HepG2 (cell line): ENCODE measurements around the gene PPP4R2. TPM values are rescaled to one million over a fixed set of nuclear protein-coding genes. Genes with fewer than 3 reads are reported as not detected.

ENCODE experiments used
- ATAC-seq: fragments of 200-7000 bp; cut with Tn5 transposase; 3 replicates; pipeline ENCODE4 v1.9.1; 2020; ENCODE audit warnings: mild to moderate bottlenecking, moderate library complexity
- BruUV-seq: library from RNA; stranded (reverse); fragments of 400-500 nt; replicated peaks from 2 replicates; lab custom pipeline; 2021; lab: Mats Ljungman, UMichigan
- CTCF ChIA-PET: fragments of 300-600 bp; formaldehyde crosslinking; extraction: SDS; loops from one replicate; lab custom pipeline; 2021; ENCODE audit warnings: low total read pairs, inconsistent platforms, low intra/inter-chr PET ratio; lab: Yijun Ruan, JAX
- POLR2A ChIA-PET: fragments of 350-600 bp; sonication (Branson Sonifier 250); formaldehyde crosslinking; loops from one replicate; lab custom pipeline; 2020; ENCODE audit warnings: antibody characterized with exemption, inconsistent platforms; lab: Yijun Ruan, JAX
- DNase-seq: peaks from one replicate; pipeline ENCODE4 v3.0.0-alpha.2; 2015; ENCODE audit warnings: low spot score
- FAIRE-seq: peaks from 3 replicates; lab custom pipeline; 2011; peaks lifted over from hg19 to GRCh38; lab: Jason Lieb, UNC
- H2AFZ ChIP-seq: one replicate; pipeline ENCODE4 v1.6.1; 2011; ENCODE audit warnings: low read length, inconsistent platforms
- H3K27ac ChIP-seq: fragments of 300-600 bp; 3 replicates; pipeline ENCODE4 v1.8.0; 2011; ENCODE audit warnings: mixed run types, mild to moderate bottlenecking, mixed read lengths, low read length, inconsistent platforms; ENCODE audit not compliant: insufficient read depth; ENCODE audit errors: extremely low read length
- H3K27me3 ChIP-seq, 2 experiments: fragments of 200-600 bp in 1 of 2; 2 replicates in 1 of 2; 3 replicates in 1 of 2; pipeline versions ENCODE4 v1.6.0 to v1.8.0; 2011; ENCODE audit warnings: low read length in 2 of 2, mild to moderate bottlenecking in 2 of 2, moderate library complexity in 2 of 2, inconsistent platforms in 1 of 2; ENCODE audit not compliant: insufficient read depth in 2 of 2, control insufficient read depth in 1 of 2
- H3K36me3 ChIP-seq, 2 experiments: fragments of 200-600 bp in 1 of 2; replicated peaks in 1 of 2; 2 replicates in 1 of 2; 3 replicates in 1 of 2; pipeline versions ENCODE4 v1.5.1 to v1.8.0; 2011; ENCODE audit warnings: low read length in 2 of 2, inconsistent platforms in 1 of 2; ENCODE audit not compliant: insufficient read depth in 2 of 2, control insufficient read depth in 1 of 2
- H3K4me1 ChIP-seq: 2 replicates; pipeline ENCODE4 v1.5.1; 2012; ENCODE audit warnings: low read length, inconsistent platforms; ENCODE audit not compliant: insufficient read depth
- H3K4me2 ChIP-seq: 2 replicates; pipeline ENCODE4 v1.6.0; 2011; ENCODE audit warnings: low read depth, low read length, inconsistent platforms
- H3K4me3 ChIP-seq, 3 experiments: fragments of 200-600 bp in 1 of 3; sonication (generic), shearing (Covaris generic) in 1 of 3; replicated peaks in 1 of 3; 2 replicates each; pipeline ENCODE4 v1.5.1; 2011 to 2016; ENCODE audit warnings: low read length in 3 of 3, inconsistent platforms in 2 of 3, low read depth in 2 of 3, mild to moderate bottlenecking in 2 of 3, control low read depth in 1 of 3, mixed read lengths in 1 of 3; ENCODE audit not compliant: insufficient read depth in 1 of 3
- H3K79me2 ChIP-seq: one replicate; pipeline ENCODE4 v1.6.1; 2011; ENCODE audit warnings: low read length, inconsistent platforms; ENCODE audit not compliant: insufficient read depth
- H3K9ac ChIP-seq: 2 replicates; pipeline ENCODE4 v1.6.0; 2011; ENCODE audit warnings: mild to moderate bottlenecking, low read depth, low read length, inconsistent platforms; ENCODE audit not compliant: insufficient read depth
- H3K9me3 ChIP-seq: 2 replicates; pipeline ENCODE4 v1.5.1; 2012; ENCODE audit warnings: mild to moderate bottlenecking, low read length
- H4K20me1 ChIP-seq: 2 replicates; pipeline ENCODE4 v1.6.0; 2011; ENCODE audit warnings: inconsistent platforms, mild to moderate bottlenecking, low read length, moderate library complexity; ENCODE audit not compliant: insufficient read depth
- ADNP ChIP-seq: sonication (generic); formaldehyde crosslinking; IDR thresholded peaks from 2 replicates; pipeline ENCODE4 v1.4.0; 2020; ENCODE audit warnings: missing genetic modification reagents
- DNMT3B ChIP-seq: conservative IDR thresholded peaks from 2 replicates; pipeline ENCODE4 v1.6.1; 2016; ENCODE audit warnings: missing biosample characterization, control low read depth
- GRHL1 ChIP-seq: sonication (generic); formaldehyde crosslinking; conservative IDR thresholded peaks from 2 replicates; pipeline ENCODE4 v1.8.0; 2022; ENCODE audit warnings: missing genetic modification reagents
- GZF1 ChIP-seq: sonication (generic); formaldehyde crosslinking; IDR thresholded peaks from 2 replicates; pipeline ENCODE4 v1.5.1; 2020; ENCODE audit warnings: mild to moderate bottlenecking, missing genetic modification reagents
- HNRNPL ChIP-seq: fragments of 200-400 bp; formaldehyde crosslinking; IDR thresholded peaks from 2 replicates; pipeline ENCODE4 v1.6.1; 2017; ENCODE audit warnings: mild to moderate bottlenecking, low read depth, low read length
- RAD21 ChIP-seq: fragments of 450-650 bp; formaldehyde crosslinking; IDR thresholded peaks from 2 replicates; pipeline ENCODE4 v1.5.0; 2020; ENCODE audit warnings: mild to moderate bottlenecking
- TAF1 ChIP-seq: sonication (generic); formaldehyde crosslinking; IDR thresholded peaks from 2 replicates; pipeline ENCODE4 v1.4.0; 2020; ENCODE audit warnings: missing genetic modification reagents
- TCF7 ChIP-seq: sonication (generic); IDR thresholded peaks from 2 replicates; pipeline ENCODE4 v1.6.1; 2016; ENCODE audit warnings: antibody characterized with exemption, low read depth
- TEAD3 ChIP-seq: optimal IDR thresholded peaks from 2 replicates; pipeline ENCODE3; 2016; ENCODE audit warnings: borderline replicate concordance
- TFAP4 ChIP-seq: sonication (generic); IDR thresholded peaks from 2 replicates; pipeline ENCODE4 v1.6.1; 2016; ENCODE audit warnings: low read depth, borderline replicate concordance
- XRCC5 ChIP-seq: fragments of 200-400 bp; formaldehyde crosslinking; optimal IDR thresholded peaks from 2 replicates; pipeline ENCODE3; 2017; ENCODE audit warnings: mild to moderate bottlenecking, low read length
- ZBTB1 ChIP-seq: sonication (generic); formaldehyde crosslinking; IDR thresholded peaks from 2 replicates; pipeline ENCODE4 v1.4.0; 2020; ENCODE audit warnings: missing genetic modification reagents, borderline replicate concordance
- ZNF264 ChIP-seq: sonication (generic); formaldehyde crosslinking; IDR thresholded peaks from 2 replicates; pipeline ENCODE4 v1.4.0; 2020; ENCODE audit warnings: missing genetic modification reagents
- ZNF281 ChIP-seq: sonication (generic); formaldehyde crosslinking; IDR thresholded peaks from 2 replicates; pipeline ENCODE4 v1.4.0; 2020; ENCODE audit warnings: missing genetic modification reagents, borderline replicate concordance
- ZNF660 ChIP-seq: sonication (generic); formaldehyde crosslinking; IDR thresholded peaks from 2 replicates; pipeline ENCODE4 v1.5.1; 2020; ENCODE audit warnings: mild to moderate bottlenecking, low read depth, missing genetic modification reagents, borderline replicate concordance
- ZNF816 ChIP-seq: sonication (generic); formaldehyde crosslinking; IDR thresholded peaks from 2 replicates; pipeline ENCODE4 v1.8.0; 2022; ENCODE audit warnings: missing genetic modification reagents, mild to moderate bottlenecking, borderline replicate concordance
- ZSCAN22 ChIP-seq: sonication (generic); formaldehyde crosslinking; IDR thresholded peaks from 2 replicates; pipeline ENCODE4 v1.4.0; 2020; ENCODE audit warnings: mild to moderate bottlenecking, missing genetic modification reagents
- WGBS: methylation state at CpG from one replicate; pipeline ENCODE4 v1.1.6; 2017; ENCODE audit warnings: low lambda C conversion rate; 5-methylcytosine and 5-hydroxymethylcytosine counted together
- in situ Hi-C: cut with HindIII; loops from 2 replicates; pipeline ENCODE4 v1.10.0; 2017; ENCODE audit warnings: low pct_unique_long_range_greater_than_20kb; ENCODE audit not compliant: extremely low pct_ligation_motif_present
- intact Hi-C: fragments of 100-400 bp; cut with micrococcal nuclease; formaldehyde crosslinking; loops from one replicate; pipeline ENCODE4 v1.10.0; 2022; ENCODE audit not compliant: unreplicated experiment
- polyA plus RNA-seq, 8 experiments: library from polyadenylated mRNA; depleted of rRNA in 3 of 8; stranded (reverse) in 7 of 8; unstranded in 1 of 8; fragments of >200 nt; fragmentation: Illumina TruSeq in 4 of 8; extraction: Trizol in 4 of 8; gene quantifications; 2 replicates each; pipeline versions ENCODE4 v1.2.1 to v1.2.3, GENCODE V29; 2011 to 2016; ENCODE audit warnings: low read depth in 4 of 8, missing spikeins in 1 of 8, mixed read lengths in 1 of 8; ENCODE audit not compliant: insufficient read depth in 1 of 8
- total RNA-seq, 5 experiments: library from RNA; depleted of rRNA; stranded (reverse); fragments of >200 nt; fragmentation: Illumina TruSeq; extraction: Trizol; gene quantifications; 2 replicates each; pipeline ENCODE4 v1.2.3, GENCODE V29; 2016; ENCODE audit warnings: low read depth in 1 of 5

Gene PPP4R2
- total and polyA plus RNA-seq, 2 of the 13 experiments (the other 11 are each of a cell fraction or from before 2014, with no cell fraction given), result 22.3 to 161 TPM

GRCh38 chr3:73100741-73101559, 104.3 kb downstream of the PPP4R2 start (continued):
- TF ChIP-seq ZNF281 (no peak), ZNF660 (CRISPR knock-in tag) (no peak), RAD21 (peak; percentile 69; the same call in 1 of the 2 replicates), XRCC5 (peak; percentile 76)
- TF ChIP-seq, all 625 proteins: peak for 6

- intact Hi-C loops, result loop anchor here (1.0 kb wide), 2 partner anchors 330 to 400 kb away; no protein-coding TSS in a partner anchor
- Histone ChIP-seq H3K27ac (no peak overlapping the region), H2AFZ (no peak overlapping the region), H3K9ac (no peak overlapping the region), H3K27me3 (no peaks in the 10 kb centered on the region), H3K9me3 (no peaks in the 10 kb centered on the region), H3K4me1 (peaks cover 16% of the 10 kb centered on the region), H3K4me2 (peak overlapping the region; percentile 27; the same call in 1 of the 2 replicates), H3K79me2 (no peaks in the 10 kb centered on the region), H4K20me1 (no peaks in the 10 kb centered on the region), H3K36me3 (no peaks in the 10 kb centered on the region), H3K4me3 (no peak overlapping the region)
- ChIA-PET POLR2A (no interaction called here), CTCF (interaction anchor here (1.6 to 3.8 kb wide), 2 partner anchors 330 to 400 kb away, joined by 17 to 40 read pairs; no protein-coding TSS in a partner anchor)
- FAIRE-seq (no peak), DNase-seq (peak; percentile 61), ATAC-seq (peak; percentile 29; the same call in 2 of the 3 replicates)
- WGBS, result 0% methylated on average over 2 of the region's 2 CpGs
- no TSS peak for BruUV-seq
- in situ Hi-C loops, result loop anchor here (5.0 kb wide), 1 partner anchor 330 kb away; no protein-coding TSS in a partner anchor
- TF ChIP-seq ZNF264 (CRISPR knock-in tag) (no peak), TAF1 (no peak), GZF1 (CRISPR knock-in tag) (no peak), ZSCAN22 (CRISPR knock-in tag) (no peak), ZBTB1 (CRISPR knock-in tag) (no peak), ZNF816 (no peak), HNRNPL (no peak), GRHL1 (CRISPR knock-in tag) (no peak), TCF7 (0 out of 2 replicates have a peak, but pooled peaks have one; percentile 18), DNMT3B (CRISPR knock-in tag) (no peak), TFAP4 (0 out of 2 replicates have a peak, but pooled peaks have one; percentile 23), ADNP (no peak), TEAD3 (CRISPR knock-in tag) (peak; percentile 21)
Observed at GRCh38 chr3:73101881-73102280, 105.3 kb downstream of the PPP4R2 start.
